Body of pancreas (tissue), 4 donors: ENCODE measurements around the gene NDUFS7.

Experiments
- CTCF ChIP-seq, 7 experiments: fragments of 450-650 bp in 4 of 7; fragments of 200-600 bp in 3 of 7; sonication (generic) in 3 of 7; IDR thresholded peaks; one replicate each; pipeline ENCODE4 v1.5.1; 2016 to 2019; ENCODE audit warnings: antibody characterized with exemption in 7 of 7
- POLR2A ChIP-seq, 3 donors: fragments of 450-650 bp; IDR thresholded peaks; one replicate each; pipeline ENCODE4 v1.6.1; 2016; ENCODE audit warnings: antibody characterized with exemption in 3 of 3, mild to moderate bottlenecking in 2 of 3

DNA sequence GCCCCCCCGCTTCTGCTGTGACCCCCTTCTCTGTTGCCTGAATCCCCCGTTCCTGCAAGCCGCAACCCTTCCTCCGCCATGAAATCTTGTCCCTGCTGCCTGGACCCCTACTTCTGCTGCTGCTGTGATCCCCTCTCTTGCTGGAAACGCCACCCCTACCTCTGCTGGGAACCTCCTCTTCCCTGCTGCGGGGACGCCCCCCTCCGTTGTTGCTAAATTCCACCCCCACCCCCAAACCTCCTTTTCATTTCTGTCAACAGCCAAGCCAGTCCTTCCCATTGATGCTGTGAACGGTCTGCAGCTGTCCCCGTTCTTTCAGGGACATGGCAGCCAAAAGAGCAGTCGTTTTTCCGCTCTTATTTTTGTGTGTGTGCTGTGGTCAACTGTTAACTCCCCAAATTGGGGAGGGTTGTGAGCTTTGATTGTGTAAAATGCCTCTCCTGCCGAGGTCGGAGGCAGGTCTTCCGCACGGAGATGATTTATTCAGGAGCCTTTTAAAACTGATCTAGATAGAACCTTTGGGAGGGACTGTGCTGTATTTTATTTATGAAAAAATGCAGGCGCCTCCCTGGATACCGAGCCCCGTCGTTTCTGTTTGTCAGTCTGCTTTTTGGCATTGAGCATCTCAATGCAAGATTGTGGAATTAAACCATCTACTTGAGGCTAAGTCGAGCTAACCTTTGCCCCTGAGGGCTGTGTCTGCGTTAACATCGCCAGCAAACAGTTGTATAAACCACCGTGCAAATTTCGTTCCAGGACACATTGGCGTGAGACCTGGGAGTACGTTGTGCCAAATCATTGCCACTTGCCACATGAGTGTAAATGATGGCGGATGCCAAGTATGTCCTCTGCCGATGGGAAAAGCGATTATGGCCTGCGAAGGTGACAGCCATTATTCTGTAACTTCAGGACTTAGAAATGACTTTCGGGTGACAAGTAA, 27.9 kb upstream of the NDUFS7 start:
- TF ChIP-seq CTCF (IDR thresholded peaks at IDR 0.05) (no peak), POLR2A (IDR thresholded peaks at IDR 0.05) (no peak)
